DMS53 treated with DMSO at 0.1 percent for 48 hours (cell line): Measurements from ENCODE around the gene RUNDC1.
"Not testable (repeated sequence)": the region's sequence is repeated elsewhere in the genome, so short reads cannot be mapped to it uniquely, and the experiment has no call there.

Experiments
- DNase-seq: peaks from one replicate; lab custom pipeline; 2025; ENCODE audit not compliant: unreplicated experiment; lab: John Stamatoyannopoulos, UW

RUNDC1 gene

GRCh38 chr17:42980274-42980765, at the start of gene RUNDC1:
RUNDC1 (plus strand) TSS chr17:42980565; CDS start chr17:42980577, 12 bp downstream.
- DNase-seq, result peak; percentile 85

GRCh38 chr17:42937712-42938596, 42.4 kb upstream of the RUNDC1 start:
- DNase-seq, result peak; percentile 72

- no peak for DNase-seq
Observed at GRCh38 chr17:42944211-42944610, 36.2 kb upstream of the RUNDC1 start.

- no peak for DNase-seq
Observed at GRCh38 chr17:42946812-42947211, 33.6 kb upstream of the RUNDC1 start.

GRCh38 chr17:42950044-42950783, 30.2 kb upstream of the RUNDC1 start:
- DNase-seq, result no peak

GRCh38 chr17:42953669-42954068, 26.7 kb upstream of the RUNDC1 start:
- no peak for DNase-seq

GRCh38 chr17:42964161-42964932, 16.0 kb upstream of the RUNDC1 start, which contains the start of gene AARSD1:
AARSD1 (minus strand) TSS chr17:42964454; CDS start chr17:42964440, 14 bp downstream.
- DNase-seq, result peak; percentile 96

GRCh38 chr17:42967925-42968324, 12.4 kb upstream of the RUNDC1 start:
- no peak for DNase-seq

GRCh38 chr17:42969001-42969581, 11.3 kb upstream of the RUNDC1 start:
- no peak for DNase-seq

GRCh38 chr17:42971589-42971988, 8.8 kb upstream of the RUNDC1 start:
- DNase-seq, result no peak

GRCh38 chr17:42973323-42973722, 7.0 kb upstream of the RUNDC1 start:
- DNase-seq, result not testable (repeated sequence)

GRCh38 chr17:42975265-42975664, 5.1 kb upstream of the RUNDC1 start:
- no peak for DNase-seq

GRCh38 chr17:42975701-42976100, 4.7 kb upstream of the RUNDC1 start:
- not testable (repeated sequence) for DNase-seq

GRCh38 chr17:42979511-42980273, 673 bp upstream of the RUNDC1 start, which contains the start of gene PTGES3L:
PTGES3L (minus strand) TSS chr17:42980080; CDS start chr17:42980053, 27 bp downstream.
- DNase-seq, result peak; percentile 86

- peak; percentile 63 for DNase-seq
Observed at GRCh38 chr17:42980766-42981397, 517 bp downstream of the RUNDC1 start.

GRCh38 chr17:42982266-42982665, 1.9 kb downstream of the RUNDC1 start:
- DNase-seq, result no peak

GRCh38 chr17:42985225-42985624, 4.9 kb downstream of the RUNDC1 start:
- no peak for DNase-seq

GRCh38 chr17:42989141-42989540, 8.8 kb downstream of the RUNDC1 start:
- DNase-seq, result no peak
